GM18502 (cell line): ENCODE data around the gene MAP10.

ENCODE experiments used
- ATAC-seq: cut with Tn5 transposase; IDR thresholded peaks from one replicate; pipeline ENCODE4 v1.9.1; 2021; ENCODE audit warnings: mild to moderate bottlenecking; ENCODE audit not compliant: unreplicated experiment, poor library complexity

MAP10 gene

DNA sequence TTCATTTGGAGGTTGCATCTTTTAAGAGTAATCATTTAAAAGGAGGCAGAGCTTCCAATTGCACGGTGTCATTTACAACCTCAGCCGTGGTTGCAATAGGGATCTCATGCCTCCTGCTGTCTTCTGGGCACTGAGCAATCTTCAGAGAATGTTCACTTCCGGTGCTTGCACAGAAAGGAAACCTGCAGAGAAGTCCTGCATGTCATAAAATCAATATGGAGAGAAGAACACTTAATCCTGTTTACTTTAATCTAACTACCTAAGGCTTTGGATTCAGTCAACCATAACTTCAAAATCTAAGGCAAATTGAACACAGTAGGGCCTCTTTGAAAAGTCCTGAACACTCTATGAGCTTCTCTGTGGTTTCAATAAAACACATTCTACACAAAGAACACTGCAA is 11.3 kb upstream of the MAP10 start:
- ATAC-seq = no peak

DNA sequence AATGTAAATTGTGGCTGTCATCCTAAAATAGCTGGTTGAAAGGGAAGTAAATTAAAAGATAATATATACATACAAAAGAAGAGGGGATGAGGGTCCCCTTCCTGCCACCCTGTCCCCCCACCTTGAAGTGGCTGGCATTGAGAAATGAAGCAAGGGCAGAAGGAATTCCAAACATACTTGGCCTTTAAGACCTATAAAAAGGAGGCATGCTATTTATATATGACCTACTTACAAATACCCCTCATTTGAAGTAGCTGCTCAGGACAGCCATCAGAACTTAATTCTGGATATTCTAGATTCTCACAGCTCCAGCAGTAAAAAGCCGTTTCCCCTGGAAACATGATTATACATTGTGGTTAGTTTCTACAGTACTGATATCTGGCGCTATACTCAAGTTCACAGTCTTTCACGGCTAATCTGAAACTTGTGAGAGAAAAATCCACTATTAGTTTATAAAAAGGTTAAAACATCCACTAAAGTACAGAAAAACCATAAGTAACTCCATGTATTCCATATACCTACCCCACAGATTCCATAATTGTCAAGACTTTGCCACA is 9.6 kb upstream of the MAP10 start:
- no peak for ATAC-seq

GRCh38 chr1:232797856-232798510 is 7.2 kb upstream of the MAP10 start:
- no peak for ATAC-seq

GRCh38 chr1:232798920-232799319 is 6.3 kb upstream of the MAP10 start:
- ATAC-seq = no peak

DNA sequence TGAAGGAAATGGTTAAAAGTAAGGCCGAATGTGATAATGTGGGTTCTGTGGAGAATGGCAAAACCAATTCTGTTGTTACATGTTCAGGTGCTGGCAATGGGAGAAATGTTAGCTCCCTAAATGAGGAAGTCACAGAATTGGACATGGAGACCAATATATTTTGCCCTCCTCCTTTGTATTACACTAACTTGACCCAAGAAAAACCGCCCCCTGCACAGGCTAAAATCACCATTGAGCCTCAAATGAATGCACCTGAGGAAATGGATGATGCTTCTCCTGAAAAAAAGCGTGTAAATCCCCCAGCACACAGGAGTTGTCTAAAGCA is 932 bp downstream of the MAP10 start:
- no peak for ATAC-seq

DNA sequence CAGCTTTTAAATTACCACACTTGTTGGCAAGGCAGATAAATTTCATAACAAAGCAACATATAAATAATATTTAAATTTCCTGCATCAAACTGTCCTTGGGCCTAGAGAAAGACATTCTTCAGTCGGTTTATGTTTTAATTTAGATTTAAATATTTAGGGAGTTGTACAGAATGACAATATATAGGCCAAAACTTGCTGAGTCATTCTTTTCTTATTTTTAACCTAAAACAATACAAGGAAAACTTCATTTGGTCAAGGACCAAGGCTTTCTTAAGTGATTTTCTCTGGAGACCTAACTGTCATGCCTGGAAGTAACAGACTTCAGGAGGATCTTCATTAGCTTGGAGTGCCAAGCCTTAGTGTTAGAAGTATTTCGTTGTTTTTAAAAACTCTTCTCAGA is 5.6 kb downstream of the MAP10 start:
- no peak for ATAC-seq

GRCh38 chr1:232812560-232812959 is 7.3 kb downstream of the MAP10 start:
- ATAC-seq = no peak

GRCh38 chr1:232813097-232813496 is 7.9 kb downstream of the MAP10 start:
- ATAC-seq = no peak

DNA sequence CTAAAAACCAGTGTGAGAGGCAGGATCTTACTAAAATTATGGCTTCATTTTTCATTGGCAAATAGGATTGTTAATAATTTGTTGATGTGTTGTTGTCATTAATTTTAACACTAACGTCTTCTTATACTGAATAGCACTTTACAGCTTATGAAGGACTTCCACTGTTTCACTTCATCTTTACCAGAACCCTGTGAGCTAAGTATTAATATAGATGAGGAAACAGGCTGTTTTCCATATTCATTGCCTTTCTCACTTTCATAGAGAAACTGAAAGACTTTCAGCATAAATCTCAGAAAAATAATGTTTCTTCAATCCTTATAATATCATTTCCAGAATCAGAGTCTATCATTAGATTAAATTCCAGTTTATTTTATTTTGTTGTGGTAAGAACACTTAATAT is 8.5 kb downstream of the MAP10 start:
- ATAC-seq = no peak

- no peak for ATAC-seq
These were observed 11.1 kb downstream of the MAP10 start for GRCh38 chr1:232816324-232816723.

- ATAC-seq = no peak
These were observed 12.8 kb downstream of the MAP10 start for GRCh38 chr1:232818040-232818439.

DNA sequence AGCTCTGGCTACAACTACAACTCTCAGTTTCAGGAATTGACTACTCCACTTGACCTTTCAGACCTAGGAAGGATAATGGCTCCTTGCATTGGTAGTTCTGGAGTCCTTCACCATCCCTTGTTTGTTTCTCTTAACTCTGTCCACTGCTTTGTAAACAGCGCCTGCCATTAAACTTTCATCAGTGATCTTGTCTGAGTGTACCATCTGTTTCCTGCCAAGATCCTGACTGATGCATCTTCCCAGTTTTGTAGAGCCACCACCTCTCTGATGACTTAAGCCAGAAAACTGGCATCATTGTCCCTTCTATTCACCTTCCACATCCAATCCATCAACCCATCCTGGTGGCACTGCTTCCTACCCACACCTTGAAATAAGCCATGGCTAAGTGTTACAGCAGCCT is 15.2 kb downstream of the MAP10 start:
- ATAC-seq = no peak

DNA sequence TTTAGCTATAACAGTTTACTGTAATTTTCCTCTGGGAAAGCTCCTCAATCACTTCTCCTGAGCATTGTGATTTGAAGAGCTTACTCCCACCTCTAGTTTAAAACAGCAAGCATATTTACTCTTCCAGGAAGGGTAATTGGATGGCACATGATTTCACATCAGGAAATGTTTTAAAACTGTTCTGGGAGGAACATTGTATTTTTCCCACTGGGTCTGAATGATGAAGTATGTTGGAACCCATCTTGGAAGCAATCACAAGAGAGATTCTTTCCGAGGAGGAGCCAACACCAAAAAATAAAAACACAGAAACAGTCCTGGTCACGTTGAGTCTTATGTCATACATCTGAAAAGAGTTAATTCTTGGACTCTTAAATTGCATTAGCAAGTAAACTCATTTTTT is 17.3 kb downstream of the MAP10 start:
- no peak for ATAC-seq

DNA sequence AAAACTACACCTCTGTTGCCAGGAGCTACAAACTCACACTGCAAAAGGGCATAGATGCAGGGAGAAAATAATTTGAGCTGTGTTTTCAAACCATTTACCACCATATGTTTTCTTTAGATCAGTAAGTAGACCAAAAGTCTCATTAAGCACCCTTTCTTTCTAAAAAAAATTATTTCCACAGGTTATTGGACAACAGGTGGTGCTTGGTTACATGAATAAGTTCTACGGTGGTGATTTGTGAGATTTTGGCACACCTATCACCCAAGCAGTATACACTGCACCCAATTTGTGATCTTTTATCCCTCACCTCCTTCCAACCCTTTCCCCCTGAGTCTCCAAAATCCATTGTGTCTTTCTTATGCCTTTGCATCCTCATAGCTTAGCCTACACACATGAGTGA is 21.1 kb downstream of the MAP10 start:
- no peak for ATAC-seq

- no peak for ATAC-seq
These were observed 25.4 kb downstream of the MAP10 start for GRCh38 chr1:232830661-232831060.

DNA sequence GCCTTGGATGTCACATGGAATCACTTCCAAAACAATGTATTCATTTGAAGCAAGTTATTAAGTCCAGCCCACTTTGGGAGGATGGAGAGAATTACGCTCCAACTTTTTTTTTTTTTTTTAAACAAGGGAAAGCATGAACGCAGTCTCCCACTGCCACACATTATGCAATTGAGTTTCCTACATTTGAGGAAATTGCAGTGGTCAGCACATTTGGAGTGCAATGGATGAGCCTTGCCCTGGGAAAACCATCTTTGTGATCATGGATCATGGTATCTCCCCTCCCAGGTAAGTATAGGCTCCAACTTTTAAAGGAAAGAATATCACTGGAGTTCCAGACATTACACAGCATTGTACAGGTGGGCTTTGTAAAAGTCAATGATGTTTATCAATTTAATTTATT is 26.7 kb downstream of the MAP10 start:
- ATAC-seq = no peak

GRCh38 chr1:232834066-232834465 is 28.9 kb downstream of the MAP10 start:
- ATAC-seq = no peak

- no peak for ATAC-seq
These were observed 29.9 kb downstream of the MAP10 start for GRCh38 chr1:232835166-232835565.

DNA sequence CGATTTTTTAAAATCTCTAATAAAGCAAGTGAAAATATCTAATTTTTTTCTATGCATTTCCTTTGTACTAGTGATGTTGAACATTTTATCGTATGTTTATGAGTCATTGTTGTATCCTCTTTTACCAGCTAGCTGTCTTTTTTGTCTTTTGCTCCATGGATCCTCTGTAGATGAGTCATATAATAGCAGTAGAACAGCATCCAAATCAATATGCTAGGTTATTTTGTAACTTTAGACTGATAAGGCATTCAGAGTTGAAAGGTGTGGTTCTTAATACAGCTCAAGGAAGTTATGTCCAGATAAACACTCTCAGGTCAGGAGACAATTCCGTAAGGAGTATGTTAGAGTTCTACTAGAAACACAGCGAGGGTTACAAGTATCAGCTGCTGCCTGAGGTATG is 31.9 kb downstream of the MAP10 start:
- ATAC-seq = no peak

- ATAC-seq = no peak
These were observed 36.8 kb downstream of the MAP10 start for GRCh38 chr1:232841823-232842565.

DNA sequence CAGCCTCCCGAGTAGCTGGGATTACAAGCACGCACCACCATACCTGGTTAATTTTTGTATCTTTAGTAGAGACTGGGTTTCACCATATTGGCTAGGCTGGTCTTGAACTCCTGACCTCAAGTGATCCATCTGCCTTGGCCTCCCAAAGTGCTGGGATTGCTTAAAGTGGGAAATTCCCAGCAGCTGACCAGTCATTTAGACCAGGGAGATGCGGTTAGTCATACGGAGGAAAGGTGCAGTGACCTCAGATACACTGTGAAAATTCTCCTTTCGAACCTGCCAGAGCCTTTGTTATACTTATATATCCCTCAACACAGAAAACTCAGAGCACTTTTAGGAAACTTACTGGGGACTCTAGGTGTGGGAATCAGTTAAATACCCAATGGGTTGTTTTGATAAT is 39.6 kb downstream of the MAP10 start:
- no peak for ATAC-seq

- no peak for ATAC-seq
These were observed 40.3 kb downstream of the MAP10 start for GRCh38 chr1:232845406-232845955.
